IPS-18a (cell line): ENCODE measurements around the gene SRC.

ENCODE experiments used
- H3K27ac ChIP-seq: one replicate; pipeline ENCODE4 v1.5.1; 2013; ENCODE audit warnings: low read length
- H3K27me3 ChIP-seq: one replicate; pipeline ENCODE4 v1.6.1; 2013; ENCODE audit warnings: mild to moderate bottlenecking, low read length; ENCODE audit not compliant: control insufficient read depth, insufficient read depth
- H3K36me3 ChIP-seq: one replicate; pipeline ENCODE4 v1.6.1; 2013; ENCODE audit warnings: low read depth, low read length; ENCODE audit not compliant: control insufficient read depth
- H3K4me1 ChIP-seq: one replicate; pipeline ENCODE4 v1.6.1; 2013; ENCODE audit warnings: low read depth, low read length; ENCODE audit not compliant: control insufficient read depth
- H3K4me3 ChIP-seq: one replicate; pipeline ENCODE4 v1.5.1; 2013; ENCODE audit warnings: low read length
- H3K9ac ChIP-seq: one replicate; pipeline ENCODE4 v1.6.1; 2013; ENCODE audit warnings: mild to moderate bottlenecking, low read length, moderate library complexity
- H3K9me3 ChIP-seq: one replicate; pipeline ENCODE4 v1.6.1; 2013; ENCODE audit warnings: low read depth, low read length; ENCODE audit not compliant: control insufficient read depth

SRC gene

GRCh38 chr20:37398750-37399621 is 53.0 kb downstream of the SRC start:
- no peak overlapping the region for H3K9ac ChIP-seq
- peaks cover 14% of the 10 kb centered on the region for H3K4me1 ChIP-seq
- no peaks in the 10 kb centered on the region for H3K27me3 ChIP-seq
- no peak overlapping the region for H3K4me3 ChIP-seq
- peaks cover 16% of the 10 kb centered on the region for H3K36me3 ChIP-seq
- H3K9me3 ChIP-seq = no peaks in the 10 kb centered on the region
- no peak overlapping the region for H3K27ac ChIP-seq

- Histone ChIP-seq H3K9ac (no peak overlapping the region), H3K4me1 (peaks cover 13% of the 10 kb centered on the region), H3K36me3 (peaks cover 16% of the 10 kb centered on the region), H3K9me3 (no peaks in the 10 kb centered on the region), H3K27ac (no peak overlapping the region), H3K27me3 (peaks cover 5% of the 10 kb centered on the region), H3K4me3 (no peak overlapping the region)
Measured at GRCh38 chr20:37401282-37401929, 55.5 kb downstream of the SRC start.

- H3K4me1 ChIP-seq = peaks cover 13% of the 10 kb centered on the region
- no peak overlapping the region for H3K9ac ChIP-seq
- no peak overlapping the region for H3K4me3 ChIP-seq
- H3K36me3 ChIP-seq = peaks cover 16% of the 10 kb centered on the region
- H3K27me3 ChIP-seq = peaks cover 5% of the 10 kb centered on the region
- H3K27ac ChIP-seq = no peak overlapping the region
- no peaks in the 10 kb centered on the region for H3K9me3 ChIP-seq
Measured at GRCh38 chr20:37401930-37402675, 56.2 kb downstream of the SRC start.

- Histone ChIP-seq H3K9me3 (no peaks in the 10 kb centered on the region), H3K4me1 (peaks cover 6% of the 10 kb centered on the region), H3K27me3 (peaks cover 5% of the 10 kb centered on the region), H3K27ac (no peak overlapping the region), H3K36me3 (peaks cover 12% of the 10 kb centered on the region), H3K4me3 (no peak overlapping the region), H3K9ac (no peak overlapping the region)
Measured at GRCh38 chr20:37403107-37404033, 57.4 kb downstream of the SRC start.

GRCh38 chr20:37404461-37404890 is 58.5 kb downstream of the SRC start:
- H3K36me3 ChIP-seq = peaks cover 6% of the 10 kb centered on the region
- H3K9me3 ChIP-seq = no peaks in the 10 kb centered on the region
- peaks cover 14% of the 10 kb centered on the region for H3K27me3 ChIP-seq
- no peak overlapping the region for H3K9ac ChIP-seq
- H3K27ac ChIP-seq = no peak overlapping the region
- H3K4me1 ChIP-seq = peaks cover 6% of the 10 kb centered on the region
- H3K4me3 ChIP-seq = no peak overlapping the region

GRCh38 chr20:37405351-37405897 is 59.5 kb downstream of the SRC start:
- Histone ChIP-seq H3K27ac (no peak overlapping the region), H3K9ac (no peak overlapping the region), H3K4me1 (peaks cover 6% of the 10 kb centered on the region), H3K4me3 (no peak overlapping the region), H3K36me3 (no peaks in the 10 kb centered on the region), H3K27me3 (peaks cover 14% of the 10 kb centered on the region), H3K9me3 (no peaks in the 10 kb centered on the region)

GRCh38 chr20:37406010-37406998 is 60.4 kb downstream of the SRC start:
- peaks cover 14% of the 10 kb centered on the region for H3K27me3 ChIP-seq
- peaks cover 6% of the 10 kb centered on the region for H3K4me1 ChIP-seq
- no peaks in the 10 kb centered on the region for H3K36me3 ChIP-seq
- no peaks in the 10 kb centered on the region for H3K9me3 ChIP-seq
- H3K4me3 ChIP-seq = peak overlapping the region; percentile 43
- H3K9ac ChIP-seq = peak overlapping the region; percentile 58
- no peak overlapping the region for H3K27ac ChIP-seq

- H3K9ac ChIP-seq = peak overlapping the region; percentile 58
- H3K4me1 ChIP-seq = peaks cover 10% of the 10 kb centered on the region
- H3K27ac ChIP-seq = no peak overlapping the region
- no peaks in the 10 kb centered on the region for H3K36me3 ChIP-seq
- peak overlapping the region; percentile 43 for H3K4me3 ChIP-seq
- H3K9me3 ChIP-seq = no peaks in the 10 kb centered on the region
- H3K27me3 ChIP-seq = peaks cover 14% of the 10 kb centered on the region
Measured at GRCh38 chr20:37407019-37407566, 61.2 kb downstream of the SRC start.

GRCh38 chr20:37407573-37408002 is 61.6 kb downstream of the SRC start:
- no peak overlapping the region for H3K4me3 ChIP-seq
- no peaks in the 10 kb centered on the region for H3K9me3 ChIP-seq
- H3K9ac ChIP-seq = no peak overlapping the region
- H3K27ac ChIP-seq = no peak overlapping the region
- peaks cover 14% of the 10 kb centered on the region for H3K27me3 ChIP-seq
- H3K36me3 ChIP-seq = no peaks in the 10 kb centered on the region
- H3K4me1 ChIP-seq = peaks cover 15% of the 10 kb centered on the region
